GM13976 (cell line): ENCODE data around the gene RAB11FIP4.

Source experiments
- DNase-seq: peaks from one replicate; pipeline ENCODE4 v3.0.0; 2012; ENCODE audit warnings: low spot score
- CTCF ChIP-seq: IDR thresholded peaks from 2 replicates; pipeline ENCODE4 v1.5.1; 2012; ENCODE audit warnings: borderline replicate concordance, mild to moderate bottlenecking; ENCODE audit not compliant: insufficient read depth; ENCODE audit errors: extremely low read depth, missing control alignments, control extremely low read depth
- in situ Hi-C: fragments of 300-500 bp; cut with MboI; formaldehyde crosslinking; loops from one replicate; pipeline ENCODE4 v1.12.0; 2022; ENCODE audit warnings: low sequenced_read_pairs, mixed read lengths, inconsistent platforms; ENCODE audit not compliant: unreplicated experiment

The RAB11FIP4 gene

GRCh38 chr17:31446195-31446967 is 54.9 kb downstream of the RAB11FIP4 start:
- no peak for TF ChIP-seq CTCF
- no peak for DNase-seq
- in situ Hi-C loops = loop anchor here (25.0 kb wide), 1 partner anchor 391 kb away; no protein-coding TSS in a partner anchor

GRCh38 chr17:31448467-31449077 is 57.1 kb downstream of the RAB11FIP4 start:
- DNase-seq = no peak
- in situ Hi-C loops = loop anchor here (25.0 kb wide), 1 partner anchor 389 kb away; no protein-coding TSS in a partner anchor
- TF ChIP-seq CTCF = no peak

- DNase-seq = no peak
- in situ Hi-C loops = loop anchor here (25.0 kb wide), 1 partner anchor 388 kb away; no protein-coding TSS in a partner anchor
- TF ChIP-seq CTCF = no peak
Observed at GRCh38 chr17:31449111-31449510, 57.6 kb downstream of the RAB11FIP4 start.

- in situ Hi-C loops = loop anchor here (25.0 kb wide), 1 partner anchor 388 kb away; no protein-coding TSS in a partner anchor
- no peak for DNase-seq
- TF ChIP-seq CTCF = no peak
Observed at GRCh38 chr17:31449746-31450145, 58.3 kb downstream of the RAB11FIP4 start.

GRCh38 chr17:31452101-31452500 is 60.6 kb downstream of the RAB11FIP4 start:
- in situ Hi-C loops = no loop called here
- no peak for TF ChIP-seq CTCF
- no peak for DNase-seq

GRCh38 chr17:31452561-31453110 is 61.2 kb downstream of the RAB11FIP4 start:
- DNase-seq = no peak
- in situ Hi-C loops = no loop called here
- no peak for TF ChIP-seq CTCF
